HG03025 (cell line): ENCODE measurements around the gene ZXDC.

ENCODE experiments used
- ATAC-seq: cut with Tn5 transposase; IDR thresholded peaks from one replicate; pipeline ENCODE4 v1.9.1; 2021; ENCODE audit warnings: mild to moderate bottlenecking, moderate library complexity; ENCODE audit not compliant: unreplicated experiment, low FRiP score

Gene ZXDC

DNA sequence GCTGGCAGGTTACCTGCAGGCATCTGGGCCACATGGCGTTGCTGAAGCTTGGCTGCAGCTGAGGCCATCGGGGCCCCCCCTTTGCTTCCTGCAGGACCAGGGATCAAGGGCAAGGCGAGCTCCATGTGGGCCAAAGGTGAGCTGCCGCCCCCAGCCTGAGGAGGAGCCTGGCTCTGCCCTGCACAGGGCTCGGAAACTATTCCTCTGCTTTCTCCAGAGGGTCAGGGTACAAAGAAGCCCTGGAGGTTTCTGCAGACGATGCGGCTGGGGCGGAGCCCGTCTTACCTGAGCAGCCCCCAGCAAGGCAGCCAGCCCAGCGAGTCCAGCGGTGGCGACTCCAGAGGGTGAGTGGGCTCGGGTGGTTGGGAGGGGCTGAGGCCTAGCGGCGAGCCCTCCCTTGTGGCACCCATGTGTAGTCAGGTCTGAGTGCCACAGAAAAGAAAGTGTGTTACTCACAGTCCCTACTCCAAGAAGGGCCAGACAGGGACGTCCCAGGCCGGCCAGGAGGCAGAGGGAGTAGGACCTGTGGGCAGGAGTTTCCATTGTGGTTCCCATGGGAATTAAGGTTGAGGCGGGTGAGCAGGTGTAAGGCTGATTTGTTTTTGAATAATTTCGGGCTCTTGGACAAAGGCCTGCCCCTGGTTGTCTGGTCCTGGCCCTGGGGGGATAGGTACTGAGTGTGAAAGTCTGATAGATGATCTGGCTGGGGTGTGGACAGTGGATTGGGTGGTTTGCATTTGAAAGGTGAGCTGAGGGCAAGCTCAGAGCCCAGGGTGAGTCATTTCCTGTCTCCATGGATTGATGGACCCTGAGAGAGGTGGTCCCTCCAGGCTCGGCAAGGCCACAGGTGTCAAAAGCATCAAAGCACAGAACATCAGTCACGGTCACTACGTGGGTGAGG, 55.6 kb downstream of the ZXDC start:
- no peak for ATAC-seq

DNA sequence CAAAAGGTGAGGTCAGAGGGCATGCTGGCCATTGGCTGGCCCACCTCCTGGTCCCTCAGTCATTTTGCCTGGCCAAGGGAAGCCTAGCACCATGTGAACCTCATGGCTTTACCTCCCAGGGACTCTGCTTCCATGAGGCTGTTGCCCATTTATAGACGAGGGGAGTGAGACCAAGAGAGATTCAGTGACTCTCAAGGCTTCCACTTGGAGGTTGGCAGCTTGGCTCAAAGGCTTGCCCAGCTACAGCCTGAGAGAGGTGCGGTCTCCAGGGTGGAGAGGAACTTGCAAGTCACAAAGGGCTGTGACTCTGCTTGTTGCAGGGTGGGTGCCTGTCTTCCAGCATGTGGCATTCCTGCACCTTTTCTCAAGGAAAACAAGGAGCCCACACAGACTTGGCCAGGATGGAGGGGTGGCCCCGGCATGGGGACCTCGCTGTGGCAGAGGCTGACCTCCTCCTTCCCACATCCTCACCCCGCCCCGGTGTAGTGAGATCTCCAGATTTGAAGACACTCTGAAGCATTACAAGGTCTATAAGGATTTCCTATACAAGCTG, 56.5 kb downstream of the ZXDC start:
- ATAC-seq: no peak

GRCh38 chr3:126418661-126419131, 57.0 kb downstream of the ZXDC start:
- ATAC-seq: no peak

DNA sequence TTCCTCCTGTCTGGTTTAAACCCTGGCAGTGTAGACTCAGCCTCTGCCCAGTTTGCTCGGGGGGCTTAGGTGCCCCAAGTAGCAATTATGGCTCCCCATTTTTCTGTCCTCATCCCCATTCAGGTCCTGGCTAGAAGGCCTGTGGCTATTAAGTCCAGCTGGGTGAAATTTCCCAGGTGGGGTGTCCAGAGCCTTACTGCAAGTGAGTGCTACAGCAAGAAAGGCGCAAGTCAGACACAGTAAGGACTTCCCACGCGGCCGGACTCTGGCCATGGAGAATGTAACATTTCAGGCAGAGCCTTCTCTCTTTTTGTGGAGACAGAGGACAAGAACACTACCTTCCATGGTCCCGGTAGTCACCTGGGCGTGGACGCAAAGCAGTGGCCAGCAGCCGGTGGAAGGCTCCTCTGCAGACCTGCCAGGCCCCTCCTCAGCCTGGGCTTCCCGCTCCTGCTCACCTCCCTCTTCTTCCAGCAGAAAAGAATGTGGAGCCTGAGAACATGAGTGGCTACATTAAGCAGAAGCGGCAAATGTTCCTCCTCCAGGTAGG, 57.6 kb downstream of the ZXDC start:
- no peak for ATAC-seq

- no peak for ATAC-seq
Measured at GRCh38 chr3:126417515-126417914, 58.2 kb downstream of the ZXDC start.

GRCh38 chr3:126416943-126417342, 58.7 kb downstream of the ZXDC start:
- no peak for ATAC-seq

DNA sequence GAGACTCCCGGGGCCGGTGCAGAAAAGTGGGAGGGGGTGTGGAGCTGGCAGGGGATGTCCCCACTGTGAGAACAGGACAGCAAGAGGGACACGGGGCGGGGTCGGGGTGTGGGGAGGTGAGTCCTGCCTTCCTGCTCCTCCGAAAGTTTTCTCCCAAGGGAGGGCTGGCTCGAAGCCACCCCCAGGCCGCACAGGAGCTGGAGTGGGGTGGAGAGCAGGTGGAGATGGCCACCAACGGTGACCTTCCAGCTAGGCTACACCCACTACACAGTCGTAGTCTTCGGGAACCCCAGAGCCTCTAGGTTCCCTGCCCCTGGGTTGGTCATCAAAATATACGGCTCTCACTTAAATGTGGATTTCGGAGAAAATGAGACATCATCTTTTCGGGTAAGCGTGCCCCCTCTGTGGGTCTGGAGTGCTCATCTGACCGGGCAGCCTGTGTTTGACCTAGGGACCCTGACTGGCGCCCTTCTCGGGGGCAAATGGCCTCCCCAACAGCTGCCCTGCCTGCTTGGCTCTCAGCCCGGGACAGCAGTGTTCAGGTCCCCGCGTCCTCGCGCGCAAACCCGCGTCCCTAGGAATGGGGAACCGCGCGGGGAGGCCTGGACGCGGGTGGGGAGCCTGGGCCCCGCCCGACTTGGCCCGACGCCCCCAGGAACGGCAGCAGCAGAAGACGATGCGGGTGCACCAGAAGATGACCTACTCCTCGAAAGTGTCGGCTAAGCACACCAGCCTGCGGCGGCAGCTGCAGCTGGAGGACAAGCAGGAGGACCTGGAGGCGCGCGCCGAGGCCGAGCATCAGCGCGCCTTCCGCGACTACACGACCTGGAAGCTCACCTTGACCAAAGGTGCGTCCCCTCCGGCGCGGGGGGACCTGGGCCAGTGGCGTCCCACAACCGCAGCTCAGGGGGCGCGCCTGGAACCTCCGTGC, 59.8 kb downstream of the ZXDC start:
- no peak for ATAC-seq

DNA sequence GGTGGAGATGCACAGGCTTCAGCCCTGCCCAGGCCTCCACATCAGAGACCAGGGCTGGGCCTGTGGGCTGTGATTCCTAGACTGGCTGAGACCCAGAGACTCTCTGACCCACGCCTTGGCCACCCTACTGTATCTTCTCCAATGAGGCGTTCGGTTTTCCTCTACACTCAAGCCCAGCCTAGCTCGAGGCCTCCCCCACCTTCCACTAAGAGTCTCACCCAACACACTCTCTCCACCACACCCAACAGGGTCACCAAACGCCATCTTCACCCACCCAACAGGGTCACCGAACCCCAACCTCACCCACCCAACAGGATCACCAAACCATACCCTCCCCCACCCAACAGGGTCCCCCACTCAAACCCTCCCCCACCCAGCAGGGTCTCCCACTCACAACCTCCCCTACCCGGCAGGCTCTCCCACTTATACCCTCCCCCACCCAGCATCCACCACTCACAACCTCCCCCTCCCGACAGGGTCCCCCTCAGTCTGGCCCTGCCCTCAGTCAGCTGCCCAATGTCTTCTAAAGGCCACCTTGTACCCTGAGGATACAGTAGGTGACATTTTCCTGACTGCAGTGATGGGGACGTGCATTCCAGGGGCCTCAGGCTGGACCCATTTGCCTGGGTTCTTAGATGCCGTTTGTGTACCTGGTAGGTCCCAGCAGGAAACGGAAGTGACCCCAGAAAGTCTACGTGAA, 60.6 kb downstream of the ZXDC start:
- no peak for ATAC-seq

DNA sequence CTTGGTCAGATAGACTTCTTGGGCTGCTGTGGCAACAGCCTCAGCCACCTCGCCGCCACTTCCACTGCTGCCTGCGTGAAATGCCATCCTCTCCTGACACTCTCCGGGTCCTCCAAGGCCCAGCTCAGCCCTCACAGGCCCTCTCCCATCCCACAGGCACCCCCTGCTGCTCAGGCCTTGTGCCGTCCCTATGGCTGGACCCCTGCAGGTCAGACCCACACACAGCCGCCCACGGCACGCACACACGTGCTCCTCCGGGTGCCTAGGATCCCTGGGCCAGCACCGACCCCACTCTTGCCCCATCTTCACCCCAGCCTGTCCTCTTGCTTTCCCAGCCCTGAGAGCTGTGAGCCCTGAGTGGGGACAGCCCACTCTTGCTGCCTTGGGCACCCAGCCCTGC, 61.3 kb downstream of the ZXDC start:
- ATAC-seq: no peak

- ATAC-seq: no peak
Measured at GRCh38 chr3:126413693-126414080, 62.0 kb downstream of the ZXDC start.

- ATAC-seq: no peak
Measured at GRCh38 chr3:126412841-126413692, 62.6 kb downstream of the ZXDC start.

- no peak for ATAC-seq
Measured at GRCh38 chr3:126408099-126408498, 67.6 kb downstream of the ZXDC start.

GRCh38 chr3:126407412-126408044, 68.2 kb downstream of the ZXDC start:
- no peak for ATAC-seq

DNA sequence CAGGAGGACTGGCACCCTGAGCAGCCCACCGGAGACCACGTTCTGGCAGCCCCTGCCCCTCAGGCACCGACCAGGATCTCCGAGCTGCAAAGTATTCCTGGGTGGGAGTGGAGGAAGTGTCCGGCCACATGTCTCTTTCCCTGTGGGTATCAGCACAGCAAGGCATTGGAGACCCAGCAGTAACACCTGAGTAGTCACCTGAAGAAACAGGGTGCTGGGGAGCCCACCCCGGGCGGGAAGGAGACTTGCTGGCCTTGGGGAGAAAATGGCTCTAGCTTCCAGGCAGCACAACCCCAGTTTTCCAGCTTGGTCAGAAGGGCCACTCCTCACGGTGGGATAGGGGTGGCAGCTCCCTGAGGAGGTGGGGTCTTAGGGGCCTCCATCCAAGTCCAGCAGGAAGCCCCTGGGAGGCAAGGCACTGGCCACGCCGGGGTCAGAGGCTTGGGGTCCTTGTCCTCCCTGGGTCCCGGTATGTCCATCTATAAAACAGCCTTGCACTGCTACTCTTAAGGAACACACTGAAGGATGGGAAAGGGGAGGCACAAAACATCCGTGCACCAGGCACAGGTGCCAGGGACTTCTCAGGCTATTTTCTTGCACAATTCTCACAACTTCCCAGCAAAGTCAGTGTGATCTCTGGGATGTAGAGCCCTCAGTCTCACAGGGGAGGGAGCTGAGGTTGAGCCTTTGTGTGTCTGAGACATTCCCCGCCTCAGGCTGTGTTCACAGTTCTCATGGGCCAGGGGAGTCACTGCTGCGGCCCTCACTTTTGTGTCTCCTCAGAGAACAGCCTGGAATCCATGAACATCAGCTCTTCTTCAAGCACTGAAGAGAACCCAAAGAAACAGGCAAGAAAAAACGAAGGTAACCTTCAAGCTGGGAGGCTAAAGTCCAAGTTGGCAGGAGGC, 69.0 kb downstream of the ZXDC start:
- ATAC-seq: no peak

- no peak for ATAC-seq
Measured at GRCh38 chr3:126402666-126403302, 72.9 kb downstream of the ZXDC start.

- ATAC-seq: no peak
Measured at GRCh38 chr3:126402178-126402577, 73.5 kb downstream of the ZXDC start.

GRCh38 chr3:126401611-126402160, 74.0 kb downstream of the ZXDC start:
- no peak for ATAC-seq
